Measurements from ENCODE around the gene MRTFB.

Gene MRTFB

DNA sequence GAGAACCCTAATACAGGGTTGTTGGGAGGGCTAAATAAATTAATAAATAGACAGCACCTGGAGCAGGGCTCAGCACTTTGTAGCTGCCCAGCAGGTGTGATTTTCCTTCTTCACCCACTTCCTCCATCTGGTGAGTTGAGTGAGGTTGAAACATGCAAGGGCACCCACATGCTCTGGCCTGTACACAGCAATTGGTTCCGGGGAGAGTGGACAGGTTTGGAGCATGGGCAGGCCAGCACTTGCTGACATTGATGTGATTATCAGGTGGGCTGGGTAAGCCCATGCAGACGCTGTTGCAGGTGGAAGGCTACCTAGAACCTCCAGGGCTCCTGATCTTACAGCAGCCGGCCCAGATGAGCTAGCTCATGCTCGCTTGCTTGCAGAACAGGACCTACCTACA is 1.3 kb upstream of the MRTFB start:
- DNase-seq: no peak

DNA sequence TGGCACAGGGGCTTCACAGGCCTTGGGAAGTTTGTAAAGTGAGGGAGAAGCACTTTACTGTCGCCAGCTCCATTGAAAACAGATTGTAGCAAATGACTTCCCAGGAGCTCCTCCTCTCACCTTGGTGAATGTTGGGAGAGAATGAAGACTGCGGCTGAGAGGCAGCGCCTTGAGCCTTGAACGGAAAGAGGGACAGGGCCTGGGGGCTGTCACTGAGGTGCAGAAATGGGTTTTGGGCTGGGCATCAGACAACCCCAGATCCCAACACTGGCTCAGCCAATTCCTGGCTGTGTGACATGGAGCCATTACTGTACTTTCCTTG is 603 bp upstream of the MRTFB start:
- DNase-seq: no peak

DNA sequence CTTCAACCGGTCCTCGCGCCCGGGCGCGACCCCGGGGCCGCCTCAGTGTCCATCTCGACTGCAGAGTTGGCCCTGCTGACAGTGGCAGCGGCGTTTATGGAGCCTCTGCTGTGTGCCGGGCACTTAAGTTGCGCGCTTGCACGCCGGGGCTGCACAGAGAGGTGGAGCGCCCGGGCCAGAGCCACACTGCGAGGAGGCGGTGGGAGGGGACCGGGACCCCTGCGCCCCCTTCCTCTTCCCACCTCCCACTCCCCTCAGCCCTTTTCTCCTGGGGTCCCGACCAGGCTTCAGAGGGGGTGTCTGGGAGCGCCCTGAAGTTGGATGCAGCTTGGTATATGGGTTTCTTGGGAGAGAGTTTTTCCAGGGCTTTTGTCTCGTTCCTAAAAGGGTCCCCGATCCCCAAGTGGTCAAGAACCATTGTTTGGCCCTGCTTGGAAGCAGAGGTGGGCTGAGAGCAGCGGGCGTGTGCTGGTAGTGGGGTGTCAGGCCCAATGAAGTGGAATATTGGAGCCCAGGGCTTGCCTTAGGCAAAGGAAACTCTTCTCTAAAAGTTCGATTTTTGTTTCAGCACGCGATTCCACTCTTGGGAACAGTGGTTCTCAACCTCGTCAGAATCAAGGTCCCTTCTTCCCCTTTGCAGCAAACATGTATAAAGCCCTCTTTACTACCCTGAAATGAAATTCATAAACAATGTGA is 605 bp downstream of the MRTFB start:
- peak in 1 of 2 donors; percentile 30 for DNase-seq

DNA sequence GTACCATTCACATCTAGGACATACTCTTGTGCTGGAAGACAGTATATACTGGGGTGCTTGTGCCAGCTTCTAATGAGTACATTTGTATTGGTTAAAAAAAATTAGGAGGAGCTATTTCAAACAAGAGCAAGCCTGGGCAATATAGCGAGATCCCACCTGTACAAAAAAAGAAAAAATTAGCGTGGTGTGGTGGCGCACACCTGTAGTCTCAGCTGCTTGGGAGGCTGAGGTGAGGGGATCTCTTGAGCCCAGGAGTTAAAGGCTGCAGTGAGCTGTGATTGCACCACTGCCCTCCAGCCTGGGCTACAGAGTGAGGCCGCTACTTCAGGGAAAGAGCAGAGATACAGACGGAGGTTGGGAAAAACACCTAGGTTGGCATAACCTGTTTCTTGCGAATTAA is 1.2 kb downstream of the MRTFB start:
- no peak for DNase-seq

DNA sequence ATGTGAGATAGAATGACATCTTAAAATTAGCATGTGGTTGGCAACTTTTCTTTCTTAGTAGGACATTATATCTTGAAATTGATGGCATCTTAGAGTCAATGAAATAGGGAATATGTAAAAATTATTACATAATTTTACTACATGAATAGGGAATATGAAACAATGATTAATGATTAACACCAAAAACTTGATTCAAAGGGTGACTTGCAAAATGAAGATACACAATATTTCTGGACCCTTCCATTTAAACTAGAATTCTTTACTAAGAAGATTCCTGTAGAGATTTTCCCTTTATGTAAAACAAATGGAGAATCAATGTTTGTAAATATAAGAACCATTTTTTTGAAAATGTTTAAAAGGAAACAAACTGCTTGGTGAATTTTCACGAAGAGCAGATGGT is 3.4 kb downstream of the MRTFB start:
- DNase-seq: no peak

DNA sequence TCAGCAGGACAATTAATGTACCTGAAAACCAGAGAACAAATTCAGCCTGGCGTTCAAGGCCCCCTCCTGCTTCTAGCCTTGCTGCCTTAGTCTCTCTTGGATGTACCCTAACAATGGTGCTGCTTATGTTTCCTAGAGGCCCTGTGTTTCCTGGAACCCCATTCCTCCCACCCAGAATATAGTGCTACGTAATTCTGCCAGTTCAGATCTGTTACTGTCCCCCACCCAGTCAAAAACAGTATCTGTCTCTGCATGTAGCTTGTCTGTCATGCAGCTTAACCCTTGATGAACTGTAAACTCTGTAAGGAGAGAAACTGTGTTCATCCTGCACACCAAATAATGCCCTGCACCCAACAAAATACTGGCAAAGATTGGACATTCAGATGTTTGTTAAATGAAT is 6.8 kb downstream of the MRTFB start:
- DNase-seq: no peak

- no peak for DNase-seq
Measured at GRCh38 chr16:14086477-14086876, 15.4 kb downstream of the MRTFB start.

GRCh38 chr16:14087181-14087580 is 16.1 kb downstream of the MRTFB start:
- DNase-seq: no peak

GRCh38 chr16:14087590-14088154 is 16.6 kb downstream of the MRTFB start:
- no peak for DNase-seq

GRCh38 chr16:14088155-14088753 is 17.1 kb downstream of the MRTFB start:
- DNase-seq: peak; percentile 44 to 55

DNA sequence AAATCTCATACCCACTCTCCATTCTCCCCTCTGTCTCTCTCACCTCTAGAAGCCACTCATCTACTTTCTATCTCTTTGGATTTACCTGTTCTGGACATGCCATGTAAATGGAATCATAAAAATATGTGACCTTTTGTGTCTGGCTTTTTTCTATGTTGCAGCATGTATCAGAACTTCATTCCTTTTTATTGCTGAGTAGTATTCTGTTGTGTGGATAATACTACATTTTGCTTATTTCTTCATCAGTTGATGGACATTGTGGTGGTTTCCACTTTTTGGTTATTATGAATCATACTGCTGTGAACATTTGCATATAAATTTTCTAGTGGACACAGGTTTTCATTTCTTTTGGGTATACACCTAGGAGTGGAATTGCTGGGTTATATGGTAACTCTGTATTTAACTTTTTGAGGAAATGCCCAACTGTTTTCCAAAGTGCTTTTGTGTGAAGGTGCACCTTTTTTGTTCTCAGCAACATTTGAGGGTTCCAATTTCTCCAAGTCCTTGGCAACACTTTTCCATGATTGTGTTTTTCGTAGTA is 18.2 kb downstream of the MRTFB start:
- no peak for DNase-seq

GRCh38 chr16:14092561-14092960 is 21.4 kb downstream of the MRTFB start:
- DNase-seq: no peak

DNA sequence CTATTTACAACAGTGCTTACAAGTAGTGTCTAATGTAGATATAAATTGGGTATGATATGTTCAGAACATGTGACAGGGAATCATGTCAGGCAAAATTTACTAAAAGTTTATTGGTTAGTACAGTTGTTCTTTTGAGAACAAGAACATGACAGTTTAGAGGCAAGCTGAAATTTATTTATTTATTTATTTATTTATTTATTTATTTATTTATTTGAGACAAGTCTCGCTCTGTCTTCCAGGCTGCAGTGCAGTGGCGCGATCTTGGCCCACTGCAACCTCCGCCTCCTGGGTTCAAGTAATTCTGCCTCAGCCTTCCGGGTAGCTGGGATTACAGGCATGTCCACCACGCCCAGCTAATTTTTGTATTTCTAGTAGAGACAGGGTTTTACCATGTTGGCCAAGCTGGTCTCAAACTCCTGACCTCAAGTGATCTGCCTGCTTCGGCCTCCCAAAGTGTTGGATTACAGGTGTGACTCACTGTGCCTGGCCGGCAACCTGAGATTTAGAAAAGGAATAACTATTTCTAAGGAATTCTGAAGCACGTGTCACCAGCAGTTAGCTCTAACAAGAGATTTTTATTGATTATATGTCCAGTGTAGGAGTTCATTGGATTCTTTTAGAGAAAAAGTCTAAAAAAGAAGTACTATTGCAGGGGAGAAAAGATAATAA is 24.9 kb downstream of the MRTFB start:
- DNase-seq: no peak

- no peak for DNase-seq
Measured at GRCh38 chr16:14097182-14097959, 26.3 kb downstream of the MRTFB start.

DNA sequence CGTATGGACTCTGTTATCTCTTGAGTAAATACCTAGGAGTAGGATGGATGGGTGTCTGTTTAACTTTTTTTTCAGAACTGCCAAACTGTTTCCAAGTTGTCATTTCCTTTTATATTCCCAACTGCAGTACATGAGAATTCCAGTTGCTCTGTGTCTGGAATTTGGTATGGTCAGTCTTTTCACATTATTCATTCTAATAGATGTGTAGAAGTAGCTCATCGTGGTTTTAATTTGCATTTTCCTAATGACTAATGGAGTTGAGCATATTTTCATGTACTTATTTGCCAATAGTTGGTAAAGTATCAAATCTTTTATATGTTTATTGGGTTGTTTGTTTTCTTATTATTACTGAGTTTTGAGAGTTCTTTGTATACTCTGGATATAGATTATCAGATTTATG is 27.0 kb downstream of the MRTFB start:
- DNase-seq: no peak

DNA sequence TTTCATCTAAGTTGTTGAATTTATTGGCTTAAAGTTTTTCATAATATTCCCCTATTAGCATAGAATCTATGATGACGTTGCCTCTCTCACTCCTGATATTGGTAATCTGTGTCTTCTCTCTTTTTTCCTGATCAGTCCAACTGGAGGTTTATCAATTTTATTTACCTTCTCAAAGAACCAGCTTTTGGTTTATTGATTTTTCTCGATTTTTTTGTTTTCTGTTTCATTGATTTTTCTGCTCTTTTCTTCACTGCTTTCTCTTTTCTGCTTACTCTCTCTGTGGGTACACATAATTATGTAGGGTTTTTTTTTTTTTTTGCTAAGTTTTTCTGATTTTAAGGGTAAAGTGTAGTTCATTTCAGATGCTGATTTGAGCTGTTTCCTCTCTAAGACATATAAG is 29.7 kb downstream of the MRTFB start:
- DNase-seq: no peak

DNA sequence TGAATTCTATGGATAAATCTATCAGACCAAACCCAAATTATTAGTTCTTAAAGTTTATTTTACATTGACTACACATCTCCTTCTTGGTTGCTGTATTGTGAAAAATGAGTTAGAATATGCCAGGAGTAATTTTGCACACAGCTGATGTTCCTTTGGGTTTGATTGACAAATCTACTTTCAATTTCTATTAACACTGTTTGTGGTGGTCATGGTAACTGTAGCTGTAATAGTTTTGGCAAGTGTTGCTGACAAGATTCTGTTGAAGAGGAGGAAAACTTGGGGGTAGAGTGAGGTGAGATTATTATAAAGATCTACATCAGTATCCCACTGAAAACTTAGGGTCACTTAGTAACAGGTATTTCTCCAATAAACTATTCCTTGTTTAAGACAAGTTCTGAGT is 30.3 kb downstream of the MRTFB start:
- DNase-seq: no peak

- DNase-seq: no peak
Measured at GRCh38 chr16:14102925-14103720, 32.0 kb downstream of the MRTFB start.

DNA sequence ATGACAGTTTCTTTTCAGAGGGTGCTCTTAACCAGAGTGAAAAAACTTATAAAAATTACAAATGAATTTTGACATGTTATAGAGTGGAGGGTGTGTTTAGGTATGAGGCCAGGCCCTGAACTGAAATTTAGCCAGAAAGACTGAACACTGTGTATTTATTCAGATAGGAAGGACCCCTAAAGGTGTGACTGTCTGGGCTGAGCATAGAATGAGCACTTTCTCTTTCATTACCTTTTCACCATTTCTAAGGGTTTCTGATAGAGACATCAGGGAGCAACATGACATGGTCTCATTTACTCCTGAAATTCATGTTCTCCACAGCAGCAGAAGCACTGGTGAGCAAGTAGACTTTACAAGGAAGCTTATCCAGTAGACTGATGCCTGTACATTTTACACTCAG is 32.9 kb downstream of the MRTFB start:
- DNase-seq: no peak

GRCh38 chr16:14105760-14106375 is 34.7 kb downstream of the MRTFB start:
- DNase-seq: no peak

DNA sequence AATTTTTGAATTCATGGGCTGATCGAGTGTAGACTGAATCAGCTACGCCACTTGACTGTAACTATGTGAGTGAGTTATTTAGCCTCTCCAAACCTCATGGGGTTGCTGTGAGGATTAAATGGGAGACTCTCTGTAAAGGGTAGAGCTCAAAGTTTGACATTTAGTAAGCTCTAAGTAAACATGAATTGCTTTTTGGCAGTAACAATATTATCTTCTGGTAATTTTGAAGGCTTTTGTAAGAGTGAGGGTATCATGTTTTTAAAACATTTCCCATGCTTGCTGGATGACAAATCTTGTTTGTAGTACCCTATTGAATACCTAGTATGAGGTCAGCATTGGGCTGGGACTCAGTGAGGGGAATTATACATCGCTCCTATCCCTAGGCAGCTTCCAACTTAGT is 35.3 kb downstream of the MRTFB start:
- no peak for DNase-seq

DNA sequence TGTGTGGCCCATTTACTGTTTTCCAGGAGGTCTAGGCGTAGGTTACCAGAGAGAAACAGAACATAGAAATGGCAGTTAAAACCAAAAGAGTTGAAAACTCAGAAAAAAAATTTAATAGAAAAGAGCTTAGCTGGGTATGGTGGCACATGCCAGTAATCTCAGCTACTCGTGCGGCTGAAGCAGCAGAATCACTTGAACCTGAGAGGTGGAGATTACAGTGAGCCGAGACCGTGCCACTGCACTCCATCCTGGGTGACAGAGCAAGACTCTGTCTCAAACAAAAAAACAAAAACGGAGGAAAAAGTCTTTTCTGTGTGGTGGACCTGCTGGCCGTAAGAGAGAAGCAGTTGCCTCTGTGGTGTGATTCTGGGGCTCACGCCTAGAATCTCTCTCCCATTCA is 35.8 kb downstream of the MRTFB start:
- no peak for DNase-seq

Measured in inflammatory macrophage (primary cell).